NCI-H748 (cell line): ENCODE measurements around the gene SLC26A11.
"Not testable (repeated sequence)": the region's sequence is repeated elsewhere in the genome, so short reads cannot be mapped to it uniquely, and the experiment has no call there.

Experiments used
- DNase-seq: peaks from one replicate; lab custom pipeline; 2025; ENCODE audit not compliant: unreplicated experiment; lab: John Stamatoyannopoulos, UW

Gene SLC26A11

DNA sequence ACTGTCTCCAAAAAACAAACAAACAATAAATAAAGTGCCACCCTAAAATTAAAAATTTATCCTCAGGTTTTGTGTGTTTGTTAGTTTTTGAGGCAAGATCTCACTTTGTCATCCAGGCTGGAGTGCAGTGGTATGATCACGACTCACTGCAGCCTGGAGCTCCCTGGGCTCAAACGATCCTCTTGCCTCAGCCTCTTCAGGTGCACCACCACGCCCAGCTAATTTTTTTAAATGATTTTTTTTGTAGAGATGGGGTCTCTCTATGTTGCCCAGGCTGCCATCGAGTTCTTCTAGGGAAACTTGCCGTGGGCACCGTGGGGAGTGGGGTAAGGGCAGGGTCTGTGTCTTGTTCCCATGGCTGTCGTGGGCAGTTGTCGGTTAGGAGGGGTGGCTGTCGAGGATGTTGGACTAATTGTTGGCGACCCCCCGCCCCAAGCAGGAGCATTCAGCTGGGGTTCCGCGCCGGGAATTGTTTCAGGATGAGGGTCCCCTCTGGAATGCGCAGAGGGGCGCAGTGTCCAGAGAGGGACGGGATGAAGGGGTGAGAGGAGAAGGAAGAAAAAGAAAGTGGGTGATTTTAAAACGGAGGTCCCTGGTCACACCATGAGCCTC lies 39.3 kb downstream of the SLC26A11 start:
- no peak for DNase-seq

DNA sequence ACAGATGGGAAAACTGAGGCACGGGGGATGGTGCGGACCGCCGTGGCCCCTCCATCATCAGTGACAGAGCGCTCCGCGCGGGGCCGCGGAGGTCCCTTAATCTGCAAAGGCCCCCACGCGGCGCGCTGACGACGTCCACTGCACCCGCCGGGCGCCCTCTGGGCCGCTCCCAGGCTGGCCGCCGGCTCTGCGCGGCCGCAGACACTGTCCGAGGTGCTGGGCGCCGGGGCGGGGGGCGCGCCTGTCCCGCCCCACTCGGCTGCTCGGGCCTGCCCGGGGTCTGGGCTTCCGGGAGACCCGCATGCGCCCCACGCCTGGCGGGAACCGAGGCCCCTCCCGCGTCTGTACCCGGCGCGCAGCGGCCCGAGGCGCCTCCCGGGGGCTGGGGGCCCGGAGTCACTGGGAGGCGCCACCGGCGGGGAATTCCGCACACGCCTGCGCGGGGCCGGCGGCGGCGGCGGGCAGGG lies 39.9 kb downstream of the SLC26A11 start:
- DNase-seq, result peak; percentile 72

DNA sequence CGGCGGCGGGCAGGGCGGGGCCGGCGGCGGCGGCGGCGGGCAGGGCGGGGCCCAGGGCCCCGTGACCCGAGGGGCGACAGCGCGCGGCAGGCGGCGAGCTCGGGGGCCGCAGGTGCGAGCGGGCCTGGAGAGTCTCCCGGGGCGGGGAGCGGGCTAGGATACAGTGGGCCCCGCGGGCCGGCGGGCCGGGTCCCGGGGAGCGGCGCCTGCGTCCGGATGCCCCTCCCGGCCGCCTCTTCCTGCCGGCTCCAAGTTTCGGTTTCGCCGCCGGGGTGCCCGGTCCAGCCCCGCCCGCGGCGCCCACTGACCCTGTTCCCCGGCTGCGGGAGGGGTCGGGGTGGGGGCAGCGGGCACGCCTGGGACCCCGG lies 40.5 kb downstream of the SLC26A11 start, which contains the start of gene RNF213:
RNF213 (plus strand) TSS at position 62 of the 368 bp plus-strand sequence. CDS start 2,830 bp downstream, outside the sequence.
- peak; percentile 62 for DNase-seq

DNA sequence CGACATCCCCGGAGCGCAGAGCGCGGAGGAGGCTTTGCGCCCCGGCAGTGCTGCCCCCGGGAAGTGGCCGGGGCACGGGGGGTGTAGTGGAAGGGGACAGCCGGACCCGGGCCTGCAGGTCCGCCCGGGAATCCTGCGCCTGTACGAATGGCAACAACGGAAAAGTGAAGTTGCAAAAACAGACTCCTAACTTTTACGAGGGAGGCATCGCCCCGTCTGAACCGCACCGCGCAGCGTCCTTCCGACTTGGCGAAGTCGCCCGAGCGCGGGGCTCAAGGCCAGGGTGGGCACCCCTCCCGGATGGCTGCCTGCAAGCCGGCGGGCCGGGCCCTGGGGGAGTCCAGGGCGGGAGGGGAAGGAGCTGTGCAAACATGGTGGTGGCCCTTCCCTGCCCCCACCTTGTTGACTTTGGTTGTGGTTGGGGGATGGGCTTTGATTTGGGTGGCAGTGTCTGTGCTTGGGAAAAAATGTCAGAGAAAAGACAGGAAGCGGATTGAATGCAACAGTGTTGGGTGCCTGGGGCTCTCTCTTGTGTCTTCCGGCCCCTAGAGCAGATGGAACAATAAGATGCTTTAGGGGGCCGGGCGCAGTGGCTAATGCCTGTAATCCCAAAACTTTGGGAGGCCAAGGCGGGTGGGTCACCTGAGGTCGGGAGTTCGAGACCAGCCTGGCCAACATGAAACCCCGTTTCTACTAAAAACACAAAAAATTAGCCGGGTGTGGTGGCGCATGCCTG lies 41.1 kb downstream of the SLC26A11 start:
- peak; percentile 74 for DNase-seq

DNA sequence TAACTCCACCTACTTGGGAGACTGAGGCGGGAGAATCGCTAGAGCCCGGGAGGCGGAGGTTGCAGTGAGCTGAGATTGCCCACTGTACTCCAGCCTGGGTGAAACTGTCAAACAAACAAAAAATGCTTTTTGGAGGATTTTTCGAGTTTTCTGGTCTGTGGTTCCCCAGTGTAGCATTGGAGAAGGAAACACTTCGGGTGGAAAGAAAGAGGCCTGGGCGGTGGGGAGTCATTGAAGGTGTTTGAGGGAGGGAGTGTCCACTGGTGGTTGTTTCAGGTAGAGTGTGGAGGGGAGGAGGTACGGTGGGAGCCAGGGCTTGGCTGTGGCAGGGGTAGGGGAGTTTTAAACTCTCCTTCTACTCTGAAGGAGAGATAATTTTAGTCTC lies 41.7 kb downstream of the SLC26A11 start:
- no peak for DNase-seq

DNA sequence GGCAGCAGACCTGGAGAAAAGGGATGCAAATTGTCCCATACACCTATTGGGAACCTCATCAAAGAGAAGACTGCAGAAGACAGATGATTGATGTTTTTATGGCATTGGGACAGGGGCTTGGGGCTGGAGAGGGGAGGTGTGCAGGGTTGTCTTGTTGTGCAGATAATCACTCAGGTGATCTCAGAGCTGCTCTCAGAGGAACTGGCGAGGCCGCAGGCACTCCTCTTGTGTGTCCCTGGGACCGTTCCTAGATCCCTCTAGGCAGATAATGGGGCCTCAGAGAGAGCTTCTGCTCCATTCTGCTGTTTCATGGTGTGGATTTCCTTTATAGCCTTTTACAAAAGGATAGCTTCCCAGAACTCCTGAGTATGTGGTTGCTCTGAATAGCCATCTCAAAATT lies 42.1 kb downstream of the SLC26A11 start:
- DNase-seq, result no peak

DNA sequence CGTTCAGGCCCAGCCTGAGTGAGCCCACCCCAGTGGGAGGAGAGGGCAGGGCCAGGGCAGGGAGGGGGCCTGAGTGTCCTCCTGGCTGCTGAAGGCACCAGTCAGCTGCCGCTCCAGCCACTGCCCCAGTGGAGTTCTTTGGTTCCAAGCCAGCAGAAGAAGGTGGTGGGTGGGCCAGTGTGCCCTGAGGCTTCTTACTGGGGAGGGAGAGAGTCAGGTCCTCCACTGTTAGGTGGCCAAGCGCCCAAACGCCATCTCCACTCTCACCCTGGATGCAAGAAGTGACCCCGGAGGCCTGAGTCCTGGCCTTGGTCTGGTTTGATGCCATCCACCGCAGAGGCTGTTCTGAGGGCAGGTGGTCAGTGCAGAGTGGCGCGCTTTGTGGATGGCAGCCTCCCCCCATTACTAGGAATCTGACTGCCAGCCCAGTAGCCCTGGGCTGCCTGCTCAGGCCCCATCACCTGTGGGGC lies 42.6 kb downstream of the SLC26A11 start:
- no peak for DNase-seq

DNA sequence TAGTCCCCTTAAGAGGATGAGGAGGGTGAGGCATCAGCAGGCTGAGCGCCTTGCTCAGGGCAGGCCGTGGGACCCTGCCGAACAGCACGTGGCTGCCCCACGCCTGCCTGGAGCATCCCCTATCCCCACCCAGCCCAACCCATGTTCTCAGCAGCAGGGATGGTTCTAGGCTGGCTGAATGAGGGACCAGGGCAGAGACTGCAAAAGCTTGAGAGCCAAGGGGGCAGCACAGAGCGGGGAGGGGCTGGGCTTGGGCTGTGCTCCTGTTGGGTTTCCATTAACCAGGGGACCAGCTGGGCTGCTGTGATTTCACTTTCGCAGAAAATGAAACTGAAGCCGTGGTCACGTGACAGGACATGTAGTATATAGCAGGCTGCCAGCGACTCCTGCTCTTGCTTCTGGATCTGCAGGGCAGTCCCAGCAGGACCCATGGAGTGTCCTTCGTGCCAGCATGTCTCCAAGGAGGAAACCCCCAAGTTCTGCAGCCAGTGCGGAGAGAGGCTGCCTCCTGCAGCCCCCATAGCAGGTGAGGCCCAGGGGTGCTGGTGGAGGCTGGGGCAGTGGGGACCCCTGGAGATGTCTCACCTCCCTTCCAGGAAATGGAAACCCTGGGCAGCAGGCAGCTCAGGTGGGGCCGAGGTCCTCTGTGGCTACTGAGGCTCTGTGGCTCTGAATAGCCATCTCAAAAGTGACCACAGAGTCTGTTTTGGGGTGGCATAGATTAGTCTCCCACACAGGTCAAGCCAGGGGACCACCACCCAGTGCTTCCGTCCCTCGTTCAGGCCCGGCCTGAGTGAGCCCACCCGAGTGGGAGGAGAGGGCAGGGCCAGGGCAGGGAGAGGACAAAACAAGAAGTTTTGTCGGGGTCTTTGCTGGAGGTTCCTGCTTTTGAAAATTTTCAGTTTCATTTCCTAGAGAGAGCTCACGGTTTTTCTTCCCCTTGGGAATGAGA lies 43.3 kb downstream of the SLC26A11 start:
- DNase-seq, result no peak

DNA sequence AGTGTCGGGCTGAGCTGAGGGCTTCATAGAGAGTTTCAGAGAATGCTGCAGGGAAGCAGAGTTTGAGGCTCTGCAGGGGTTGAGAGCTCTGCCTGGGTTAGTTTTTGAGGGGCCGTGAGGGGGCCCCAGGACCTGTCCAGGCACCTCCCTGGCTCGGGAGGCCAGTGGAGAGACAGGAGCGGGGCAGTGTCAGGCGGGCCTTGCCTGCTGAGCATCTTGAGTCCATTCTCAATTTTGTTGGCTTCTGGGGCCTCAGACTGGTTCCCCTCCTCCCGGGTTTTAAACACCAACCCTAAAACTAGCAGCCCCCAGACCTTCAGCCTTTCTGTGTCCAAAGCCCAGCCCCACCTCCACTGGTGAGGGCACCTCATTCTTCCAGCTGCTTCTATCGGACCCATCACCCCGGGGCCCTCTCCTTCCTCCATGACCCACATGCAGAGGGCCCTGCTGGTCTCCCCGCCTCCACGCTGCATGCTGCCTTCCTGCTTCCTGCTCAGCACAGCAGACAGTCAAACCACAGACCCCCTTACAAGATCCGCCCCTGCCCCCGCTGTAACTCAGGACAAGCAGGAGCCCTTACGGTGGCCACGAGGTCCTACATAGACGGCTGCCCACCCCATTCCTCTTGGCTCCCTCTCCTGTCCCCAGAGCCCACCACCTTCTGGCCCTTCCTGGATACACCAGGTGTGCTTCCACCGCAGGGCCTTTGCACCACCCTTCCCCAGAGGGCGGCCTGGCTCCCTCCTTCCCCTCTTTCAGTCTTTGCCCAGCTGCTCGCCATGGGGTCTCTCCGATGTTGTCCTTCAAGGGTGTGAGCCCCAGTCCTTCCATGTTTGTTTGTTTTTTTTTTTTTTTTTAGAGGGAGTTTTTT lies 44.2 kb downstream of the SLC26A11 start:
- DNase-seq, result no peak

DNA sequence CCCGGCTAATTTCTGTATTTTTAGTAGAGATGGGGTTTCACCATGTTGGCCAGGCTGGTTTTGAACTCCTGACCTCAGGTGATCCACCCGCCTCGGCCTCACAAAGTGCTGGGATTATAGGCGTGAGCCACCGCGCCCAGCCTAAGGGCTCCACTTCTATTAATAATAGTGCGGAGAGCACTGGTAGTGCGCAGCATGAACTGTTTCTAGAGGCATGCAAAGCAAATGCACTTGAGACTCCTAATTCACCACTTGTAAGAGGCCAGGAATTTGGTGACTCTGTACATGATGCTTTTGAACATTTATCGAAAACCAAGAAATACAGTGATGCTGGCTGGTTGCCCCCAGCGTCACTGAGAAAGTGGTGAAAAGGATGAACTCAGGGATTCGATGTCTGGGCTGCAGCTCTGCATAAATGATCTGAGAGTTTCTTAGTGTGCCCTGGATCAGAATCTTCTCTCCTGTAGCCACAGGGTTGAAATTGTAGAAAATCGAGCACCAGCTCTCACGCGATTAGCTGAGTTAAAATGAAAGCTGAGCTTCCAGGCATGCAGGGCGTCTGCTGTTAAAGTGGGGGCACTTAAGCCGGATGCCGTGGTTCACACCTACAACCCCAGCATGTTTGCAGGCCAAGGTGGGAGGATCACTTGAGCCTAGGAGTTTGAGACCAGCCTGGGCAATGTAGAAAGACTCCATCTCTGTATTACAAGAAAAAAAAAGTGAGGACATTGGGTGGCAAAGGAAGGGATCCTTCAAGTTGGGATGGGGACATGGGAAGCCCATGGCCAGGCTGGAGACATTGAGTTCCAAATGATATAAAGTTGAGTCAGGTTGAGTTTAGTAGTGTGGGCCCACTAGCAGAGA lies 45.2 kb downstream of the SLC26A11 start:
- DNase-seq, result no peak

DNA sequence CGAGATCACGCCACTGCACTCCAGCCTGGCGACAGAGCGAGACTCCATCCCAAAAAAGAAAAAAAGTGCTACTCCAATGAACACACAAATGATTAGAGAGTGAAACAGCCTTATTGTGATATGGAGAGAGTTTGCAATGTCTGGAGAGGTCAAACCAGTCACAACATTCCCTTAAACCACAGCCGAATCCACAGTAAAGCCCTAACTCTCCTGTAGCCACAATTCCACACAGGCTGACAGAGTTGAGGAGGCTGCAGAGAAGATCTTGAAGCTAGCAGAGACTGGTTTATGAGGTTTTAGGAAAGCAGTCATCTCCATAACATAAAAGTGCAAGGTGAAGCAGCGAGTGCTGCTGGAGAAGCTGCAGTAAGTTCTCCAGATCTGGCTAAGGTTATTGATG lies 47.2 kb downstream of the SLC26A11 start:
- DNase-seq, result no peak

DNA sequence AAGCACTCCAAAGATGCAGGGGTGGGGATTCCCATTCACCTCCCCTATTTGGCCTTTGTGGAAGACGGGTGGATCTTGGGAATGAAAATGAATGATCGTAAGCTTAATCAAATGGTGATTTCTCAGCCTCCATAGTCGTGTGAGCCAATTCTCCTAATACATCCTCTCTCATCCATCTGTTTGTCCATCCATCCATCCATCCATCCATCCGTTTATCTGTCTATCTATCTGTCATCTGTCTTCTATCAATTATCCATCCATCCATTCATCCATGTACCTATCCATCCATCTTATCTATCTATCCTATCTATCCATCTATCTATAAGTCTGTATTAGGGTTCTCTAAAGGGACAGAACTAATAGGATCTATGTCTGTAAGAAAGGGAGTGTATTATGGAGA lies 48.2 kb downstream of the SLC26A11 start:
- DNase-seq, result no peak

DNA sequence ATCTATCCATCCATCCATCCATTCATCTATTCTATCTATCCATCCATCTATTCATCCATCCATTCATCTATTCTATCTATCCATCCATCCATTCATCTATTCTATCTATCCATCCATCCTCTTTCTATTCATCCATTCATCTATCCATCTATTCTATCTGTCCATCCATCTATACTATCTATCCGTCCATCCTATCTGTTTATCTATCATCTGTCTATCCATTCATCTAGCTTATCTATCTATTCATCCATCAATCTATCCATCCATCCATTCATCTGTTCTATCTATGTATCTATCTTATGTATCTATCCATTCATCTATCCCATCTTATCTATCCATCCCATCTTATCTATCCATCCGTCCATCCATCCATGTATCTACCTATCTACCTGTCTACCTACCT lies 49.2 kb downstream of the SLC26A11 start:
- DNase-seq, result no peak

DNA sequence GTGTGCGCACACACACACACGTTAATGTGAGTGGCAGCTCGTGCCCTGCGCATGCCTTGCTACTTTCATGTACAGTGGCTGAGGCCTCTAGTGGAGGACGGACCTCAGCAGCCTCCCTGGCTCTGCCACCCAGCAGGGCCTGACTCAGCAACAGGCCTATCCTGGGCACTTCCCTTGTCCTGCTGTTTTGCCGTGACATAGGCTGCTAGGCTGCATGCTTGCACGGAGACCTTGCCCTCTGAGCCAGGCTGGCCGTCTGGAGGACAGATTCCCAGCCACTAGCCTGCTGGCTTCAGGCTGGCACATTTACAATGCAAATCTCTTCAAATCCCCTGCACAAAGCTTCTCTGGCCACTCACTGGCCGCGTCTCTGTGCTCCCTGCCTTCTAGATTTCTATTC lies 49.9 kb downstream of the SLC26A11 start:
- no peak for DNase-seq

DNA sequence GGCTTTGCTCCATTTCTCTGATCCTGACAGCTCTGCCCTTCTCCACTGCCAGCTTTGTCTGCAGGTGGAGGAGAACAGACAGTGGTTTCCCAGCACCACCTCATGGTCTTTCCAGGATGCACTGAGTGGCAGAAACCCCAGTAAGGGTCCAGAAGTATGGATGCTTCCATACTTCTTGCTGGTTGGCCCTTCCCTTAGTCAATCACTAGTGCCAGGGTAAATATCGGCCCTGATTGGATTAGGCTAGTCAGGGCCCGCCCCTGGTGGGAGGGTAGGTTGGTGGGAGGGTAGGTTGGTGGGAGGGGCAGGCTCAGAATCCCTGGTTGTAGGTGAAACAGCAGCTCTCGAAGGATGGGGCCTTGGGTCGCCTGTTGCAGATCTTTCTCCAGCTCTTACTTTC lies 50.6 kb downstream of the SLC26A11 start:
- peak; percentile 13 for DNase-seq

DNA sequence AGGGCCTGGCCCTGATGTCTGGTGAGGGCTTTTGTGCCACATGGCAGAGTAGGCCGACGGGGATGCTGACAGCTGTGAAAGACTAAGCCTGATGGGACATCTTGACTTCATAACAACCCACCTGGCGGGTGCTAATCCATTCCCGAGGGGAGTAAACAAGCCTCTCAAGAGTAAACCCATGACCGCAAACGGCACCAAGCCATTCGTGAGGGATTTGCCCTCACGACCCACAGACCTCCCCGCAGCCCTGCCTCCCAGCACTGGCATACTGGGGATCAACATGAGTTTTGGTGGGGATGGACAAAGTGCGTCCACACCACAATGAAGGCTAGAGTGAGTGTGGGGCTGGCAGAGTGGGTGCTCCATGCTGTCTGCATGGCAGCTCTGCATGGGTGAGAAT lies 52.1 kb downstream of the SLC26A11 start:
- no peak for DNase-seq

DNA sequence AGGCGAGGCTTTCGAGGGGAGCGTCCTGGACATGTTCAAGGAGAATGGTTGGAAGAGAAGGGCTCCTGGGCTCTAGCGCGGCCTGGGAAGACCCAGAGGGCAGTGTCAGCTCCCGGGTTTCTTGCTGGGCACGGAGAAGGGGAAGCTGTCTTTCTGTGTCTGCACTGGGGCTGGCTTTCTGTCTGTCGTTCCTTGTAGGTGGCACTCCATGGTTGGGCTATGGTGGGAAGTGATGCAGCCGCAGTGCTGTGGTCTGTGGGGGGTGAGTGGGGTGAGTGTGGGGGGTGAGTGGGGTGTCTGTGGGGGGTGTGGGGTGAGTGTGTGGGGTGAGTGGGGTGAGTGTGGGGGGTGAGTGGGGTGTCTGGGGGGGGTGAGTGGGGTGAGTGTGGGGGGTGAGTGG lies 54.1 kb downstream of the SLC26A11 start:
- DNase-seq, result no peak

DNA sequence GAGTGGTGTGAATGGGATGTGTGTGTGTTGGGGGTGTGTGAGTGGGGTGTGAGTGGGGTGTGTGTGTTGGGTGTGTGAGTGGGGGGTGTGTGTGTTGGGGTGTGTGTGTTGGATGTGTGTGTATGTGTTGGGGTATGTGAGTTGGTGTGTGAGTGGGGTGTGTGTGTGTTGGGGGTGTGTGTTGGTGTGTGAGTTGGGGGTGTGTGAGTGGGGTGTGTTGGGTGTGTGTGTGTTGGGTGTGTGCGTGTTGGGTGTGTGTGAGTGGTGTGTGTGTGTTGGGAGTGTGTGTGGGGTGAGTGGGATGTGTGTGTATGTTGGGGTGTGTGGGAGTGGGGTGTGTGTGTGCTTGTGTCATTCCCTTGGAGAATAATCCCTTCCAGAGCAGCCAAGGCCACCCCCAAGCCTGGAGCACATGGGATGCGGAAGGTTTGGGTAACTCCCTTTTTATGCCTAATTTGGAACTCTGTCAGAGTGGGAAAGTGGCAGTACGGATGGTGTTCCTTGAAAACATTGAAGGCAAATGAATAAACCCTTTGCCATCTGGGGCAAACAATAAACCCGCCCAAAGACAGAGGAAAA lies 54.7 kb downstream of the SLC26A11 start:
- no peak for DNase-seq

DNA sequence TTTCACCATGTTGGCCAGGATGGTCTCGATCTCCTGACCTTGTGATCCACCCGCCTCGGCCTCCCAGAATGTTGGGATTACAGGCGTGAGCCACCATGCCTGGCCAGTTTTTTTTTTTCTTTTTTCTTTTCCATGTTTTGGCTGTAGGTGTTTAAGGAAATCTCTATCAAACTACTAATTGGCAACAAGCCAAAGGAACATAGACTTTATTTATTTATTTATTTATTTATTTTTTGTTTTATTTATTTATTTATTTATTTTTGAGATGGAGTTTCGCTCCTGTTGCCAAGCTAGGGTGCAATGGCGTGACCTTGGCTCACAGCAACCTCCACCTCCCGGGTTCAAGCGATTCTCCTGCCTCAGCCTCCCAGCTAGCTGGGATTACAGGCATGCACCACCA lies 55.6 kb downstream of the SLC26A11 start:
- DNase-seq, result not testable (repeated sequence)
